ENCODE measurements around the gene ZC3HAV1L. TPM values are rescaled to one million over a fixed set of nuclear protein-coding genes. Genes with fewer than 3 reads are reported as not detected.

Gene ZC3HAV1L
- total and polyA plus RNA-seq, 10 of the 15 experiments (the other 5 are each of a cell fraction or from before 2014, with no cell fraction given), result 0.09 to 16.3 (median 4.9) TPM

DNA sequence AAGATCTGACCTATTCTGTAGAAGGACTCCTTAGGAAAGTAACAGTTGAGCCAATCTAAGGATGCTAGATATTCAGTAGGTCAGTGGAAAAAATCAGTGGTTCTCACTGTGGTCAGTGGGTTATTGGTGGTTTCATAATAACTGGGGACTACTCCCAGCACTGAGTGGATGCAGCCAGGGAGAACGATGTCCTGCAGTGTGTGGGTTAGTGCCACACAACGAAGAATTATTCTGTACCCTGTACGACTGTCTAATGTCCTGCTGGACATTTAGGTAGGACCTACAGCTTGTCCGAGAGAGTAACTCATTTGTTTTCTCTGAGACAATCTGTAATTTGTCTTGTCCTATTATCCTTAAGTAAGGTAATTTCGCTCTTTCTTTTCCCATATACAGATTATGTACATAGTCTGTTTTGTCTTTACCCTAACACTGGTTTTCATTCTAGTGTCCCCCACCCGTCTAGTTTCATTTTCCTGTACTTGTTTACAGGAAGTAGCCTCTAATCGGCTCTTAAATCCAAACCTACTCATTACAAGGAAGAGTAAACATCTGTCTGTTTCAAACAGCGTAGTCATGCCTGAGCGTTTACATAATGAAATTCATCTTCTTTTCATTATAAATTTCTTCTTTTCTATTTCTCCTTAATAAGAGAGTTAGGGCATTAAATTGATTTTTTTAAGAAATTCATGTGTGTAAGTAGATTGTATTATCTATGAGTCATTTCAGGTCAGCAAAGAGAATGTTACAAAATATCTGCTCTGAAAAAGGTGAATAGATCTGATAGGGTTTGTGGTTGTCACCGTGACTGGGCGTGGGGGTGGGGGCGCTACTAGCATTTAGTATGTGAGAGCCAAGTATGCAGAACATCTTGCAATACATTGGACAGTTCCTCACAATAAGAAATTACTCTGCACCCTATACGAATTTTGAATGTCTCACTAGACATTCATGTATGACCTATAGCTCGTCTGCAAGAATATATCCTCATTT, 8.3 kb upstream of the ZC3HAV1L start:
- ATAC-seq, result peak; percentile 29; the same call in 2 of the 3 replicates
- intact Hi-C loops (cut with micrococcal nuclease; ENCODE audit: unreplicated experiment), result no loop called here
- ChIA-PET CTCF (interaction anchor here (1.0 to 1.9 kb wide), 3 partner anchors 20 to 31 kb away, joined by 3 to 9 read pairs (median 3); no protein-coding TSS in a partner anchor), SMC1A (ENCODE audit: uncharacterized antibody, unreplicated experiment) (interaction anchor here (1.1 kb wide), 1 partner anchor 8 kb away, joined by 4 read pairs; no protein-coding TSS in a partner anchor), RAD21 (ENCODE audit: unreplicated experiment) (interaction anchor here (0.7 kb wide), 1 partner anchor 16 kb away, joined by 3 read pairs; no protein-coding TSS in a partner anchor), POLR2A (interaction anchor here (0.6 to 0.7 kb wide), 2 partner anchors 81 to 1209 kb away, joined by 3 to 9 read pairs; no protein-coding TSS in a partner anchor)
- no peak for DNase-seq (ENCODE audit: low read depth, low spot score)
- FAIRE-seq, result peak; percentile 23
- WGBS (ENCODE audit: insufficient coverage, insufficient replicate concordance, low lambda C conversion rate, missing lambda C conversion rate), result 52% methylated on average over 14 of the region's 14 CpGs
- no peaks in the 10 kb centered on the region for H3K9me3 ChIP-seq (replicated peaks; ENCODE audit: control insufficient read depth, insufficient read depth, low read length)
- in situ Hi-C loops (cut with MboI), result no loop called here
- H3K4me2 ChIP-seq (ENCODE audit: control insufficient read depth, insufficient read depth), result no peak overlapping the region
- no peak overlapping the region for H2AFZ ChIP-seq (ENCODE audit: control insufficient read depth, low read depth, low read length)
- no TSS peak for BruUV-seq (replicated peaks)
- H3K79me2 ChIP-seq (ENCODE audit: control insufficient read depth, insufficient read depth, low read length), result no peaks in the 10 kb centered on the region
- no peaks in the 10 kb centered on the region for H4K20me1 ChIP-seq (ENCODE audit: control insufficient read depth, insufficient read depth)
- peaks cover 6 to 15% of the 10 kb centered on the region in 2 experiments; a peak in 3 of 4 replicates for H3K36me3 ChIP-seq (ENCODE audit: control insufficient read depth in 2 of 2, insufficient read depth in 2 of 2, low read length in 1 of 2)
- no peak overlapping the region for H3K9ac ChIP-seq (ENCODE audit: control insufficient read depth, insufficient read depth, low read length)
- peaks cover 4% of the 10 kb centered on the region; the same call in 1 of the 2 replicates for H3K4me1 ChIP-seq (ENCODE audit: control insufficient read depth, insufficient read depth, low read length)
- TF ChIP-seq RUNX3 (IDR thresholded peaks at IDR 0.05; ENCODE audit: low read length), result 0 out of 2 replicates have a peak, but pooled peaks have one; percentile 8
- no peak for TF ChIP-seq RELA (IDR thresholded peaks at IDR 0.05; ENCODE audit: borderline replicate concordance, partially characterized antibody)
- no peak for TF ChIP-seq NFIC (IDR thresholded peaks at IDR 0.05; ENCODE audit: low read depth, low read length)
- no peak; the same call in 1 of the 2 replicates for TF ChIP-seq POLR2AphosphoS2 (IDR thresholded peaks at IDR 0.05; ENCODE audit: low read depth, low read length)
- TF ChIP-seq, protein P1, sequence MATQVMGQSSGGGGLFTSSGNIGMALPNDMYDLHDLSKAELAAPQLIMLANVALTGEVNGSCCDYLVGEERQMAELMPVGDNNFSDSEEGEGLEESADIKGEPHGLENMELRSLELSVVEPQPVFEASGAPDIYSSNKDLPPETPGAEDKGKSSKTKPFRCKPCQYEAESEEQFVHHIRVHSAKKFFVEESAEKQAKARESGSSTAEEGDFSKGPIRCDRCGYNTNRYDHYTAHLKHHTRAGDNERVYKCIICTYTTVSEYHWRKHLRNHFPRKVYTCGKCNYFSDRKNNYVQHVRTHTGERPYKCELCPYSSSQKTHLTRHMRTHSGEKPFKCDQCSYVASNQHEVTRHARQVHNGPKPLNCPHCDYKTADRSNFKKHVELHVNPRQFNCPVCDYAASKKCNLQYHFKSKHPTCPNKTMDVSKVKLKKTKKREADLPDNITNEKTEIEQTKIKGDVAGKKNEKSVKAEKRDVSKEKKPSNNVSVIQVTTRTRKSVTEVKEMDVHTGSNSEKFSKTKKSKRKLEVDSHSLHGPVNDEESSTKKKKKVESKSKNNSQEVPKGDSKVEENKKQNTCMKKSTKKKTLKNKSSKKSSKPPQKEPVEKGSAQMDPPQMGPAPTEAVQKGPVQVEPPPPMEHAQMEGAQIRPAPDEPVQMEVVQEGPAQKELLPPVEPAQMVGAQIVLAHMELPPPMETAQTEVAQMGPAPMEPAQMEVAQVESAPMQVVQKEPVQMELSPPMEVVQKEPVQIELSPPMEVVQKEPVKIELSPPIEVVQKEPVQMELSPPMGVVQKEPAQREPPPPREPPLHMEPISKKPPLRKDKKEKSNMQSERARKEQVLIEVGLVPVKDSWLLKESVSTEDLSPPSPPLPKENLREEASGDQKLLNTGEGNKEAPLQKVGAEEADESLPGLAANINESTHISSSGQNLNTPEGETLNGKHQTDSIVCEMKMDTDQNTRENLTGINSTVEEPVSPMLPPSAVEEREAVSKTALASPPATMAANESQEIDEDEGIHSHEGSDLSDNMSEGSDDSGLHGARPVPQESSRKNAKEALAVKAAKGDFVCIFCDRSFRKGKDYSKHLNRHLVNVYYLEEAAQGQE (IDR thresholded peaks at IDR 0.05; ENCODE audit: low read depth, low read length), result peak; percentile 63
- TF ChIP-seq CHD1 (IDR thresholded peaks at IDR 0.05; ENCODE audit: low read depth, low read length), result no peak
- no peak overlapping the region for H3K4me3 ChIP-seq
- H3K27me3 ChIP-seq (replicated peaks in 1 of 2; ENCODE audit: control insufficient read depth in 2 of 2, insufficient read depth in 2 of 2, low read length in 1 of 2), result no peaks in the 10 kb centered on the region
- H3K27ac ChIP-seq (ENCODE audit: control insufficient read depth, insufficient read depth), result no peak overlapping the region
